Activated naive CD4-positive, alpha-beta T cell treated with anti-CD3 and anti-CD28 coated beads, Interleukin-2, amount 50 U/mL, for 24 hours (primary cell): ENCODE measurements around the gene SMCHD1.

ENCODE experiments used
- H3K27ac Mint-ChIP-seq: one replicate; pipeline ENCODE4 v1.8.0; 2021; ENCODE audit warnings: mild to moderate bottlenecking, mixed read lengths
- H3K27me3 Mint-ChIP-seq: one replicate; pipeline ENCODE4 v1.8.0; 2021; ENCODE audit warnings: mixed read lengths
- H3K36me3 Mint-ChIP-seq: one replicate; pipeline ENCODE4 v1.8.0; 2021; ENCODE audit warnings: mixed read lengths
- H3K4me1 Mint-ChIP-seq: one replicate; pipeline ENCODE4 v1.8.0; 2021; ENCODE audit warnings: mixed read lengths
- H3K4me3 Mint-ChIP-seq: one replicate; pipeline ENCODE4 v1.8.0; 2021; ENCODE audit warnings: mild to moderate bottlenecking, mixed read lengths
- H3K9me3 Mint-ChIP-seq: one replicate; pipeline ENCODE4 v1.8.0; 2021; ENCODE audit warnings: mixed read lengths

SMCHD1 gene

DNA sequence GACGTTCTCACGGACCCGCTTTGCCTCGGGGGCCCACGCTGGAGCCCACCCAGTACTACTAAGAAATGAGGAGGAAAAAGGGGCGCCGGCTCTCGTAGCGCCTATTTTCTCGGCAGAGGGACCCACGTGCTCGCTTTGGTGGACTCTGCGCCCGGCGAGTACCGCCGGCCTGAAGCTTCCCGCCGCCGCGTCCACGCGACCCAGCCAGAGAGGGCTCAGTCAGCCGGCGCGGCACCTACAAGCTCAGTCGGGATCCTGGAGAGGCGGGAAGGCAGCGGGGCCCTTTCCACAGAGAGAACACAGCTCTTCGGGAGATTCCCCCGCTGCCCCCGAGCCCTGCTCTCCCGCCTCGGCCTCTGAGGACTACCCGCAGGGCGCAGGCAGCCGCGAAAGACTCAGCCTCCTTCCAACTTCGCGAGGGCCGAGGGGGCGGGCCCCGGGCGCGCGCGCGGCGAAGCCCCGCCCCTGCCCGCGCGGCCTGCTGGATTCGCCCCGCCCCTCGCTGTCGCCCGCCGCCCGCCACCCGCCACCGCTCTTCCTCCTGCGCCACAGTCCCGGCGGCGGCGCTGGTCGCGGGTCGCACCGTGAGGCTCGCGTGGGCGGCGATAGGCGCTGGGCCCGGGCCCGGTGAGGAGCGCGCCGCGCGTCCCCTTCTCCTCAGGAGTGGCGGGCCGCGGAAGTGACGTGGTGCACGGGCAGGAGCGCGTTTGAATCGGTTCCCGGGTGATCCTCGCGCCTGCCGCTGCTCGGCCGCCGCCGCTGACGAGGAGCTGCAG is at the start of gene SMCHD1:
TSS of gene SMCHD1 (plus strand) at position 549 of the 776 bp plus-strand sequence. CDS start 350 bp downstream, outside the sequence.
- Mint-ChIP-seq H3K4me1 (peaks cover 48% of the 10 kb centered on the region), H3K4me3 (peak within 1 kb of the TSS; percentile 95), H3K9me3 (no peaks in the 10 kb centered on the region), H3K27me3 (no peaks in the 10 kb centered on the region), H3K36me3 (peaks cover 7% of the 10 kb centered on the region), H3K27ac (peak within 1 kb of the TSS; percentile 97)

DNA sequence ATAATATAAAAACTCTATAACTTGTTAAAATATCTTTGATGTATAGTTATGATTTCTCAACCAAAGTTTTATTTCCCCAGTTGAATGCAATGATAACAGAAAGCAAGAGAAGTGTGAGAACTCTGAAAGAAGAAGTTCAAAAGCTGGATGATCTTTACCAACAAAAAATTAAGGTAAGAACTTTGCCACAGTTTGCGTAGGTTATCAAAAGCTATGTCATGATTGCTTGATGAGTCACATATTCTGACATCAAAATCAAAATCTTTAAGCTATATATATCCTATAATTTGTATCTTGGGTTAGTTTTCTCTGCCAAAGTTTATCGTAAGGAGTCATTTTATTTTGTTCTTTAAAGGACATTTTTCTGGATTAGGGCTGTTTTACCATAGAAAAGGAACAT is 49.2 kb upstream of the SMCHD1 start:
- Mint-ChIP-seq H3K4me1 (peaks cover 67% of the 10 kb centered on the region), H3K27ac (peak overlapping the region; percentile 94), H3K27me3 (no peaks in the 10 kb centered on the region), H3K9me3 (no peaks in the 10 kb centered on the region), H3K36me3 (peaks cover 2% of the 10 kb centered on the region), H3K4me3 (peak overlapping the region; percentile 78)

DNA sequence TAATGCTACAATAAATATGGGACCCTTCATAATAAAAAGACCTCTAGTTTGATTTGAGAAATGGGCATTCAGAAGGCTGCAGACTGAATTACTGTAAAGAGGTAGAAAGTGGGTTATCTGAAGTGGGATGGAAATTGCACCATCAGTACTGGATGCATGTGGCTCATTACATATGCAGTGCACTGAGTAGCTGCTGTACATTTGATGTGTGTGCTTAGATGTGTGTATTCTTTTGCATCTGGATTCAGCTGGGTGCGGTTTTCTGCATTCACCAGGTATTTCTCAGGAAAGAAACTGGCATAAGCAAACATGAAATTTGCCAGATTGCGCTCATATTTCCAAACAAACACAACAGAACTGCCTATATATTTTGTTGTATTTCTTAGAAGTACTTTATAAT is 45.9 kb upstream of the SMCHD1 start:
- H3K4me3 Mint-ChIP-seq: no peak overlapping the region
- H3K27ac Mint-ChIP-seq: no peak overlapping the region
- no peaks in the 10 kb centered on the region for H3K27me3 Mint-ChIP-seq
- H3K4me1 Mint-ChIP-seq: peaks cover 51% of the 10 kb centered on the region
- no peaks in the 10 kb centered on the region for H3K9me3 Mint-ChIP-seq
- H3K36me3 Mint-ChIP-seq: peaks cover 5% of the 10 kb centered on the region

DNA sequence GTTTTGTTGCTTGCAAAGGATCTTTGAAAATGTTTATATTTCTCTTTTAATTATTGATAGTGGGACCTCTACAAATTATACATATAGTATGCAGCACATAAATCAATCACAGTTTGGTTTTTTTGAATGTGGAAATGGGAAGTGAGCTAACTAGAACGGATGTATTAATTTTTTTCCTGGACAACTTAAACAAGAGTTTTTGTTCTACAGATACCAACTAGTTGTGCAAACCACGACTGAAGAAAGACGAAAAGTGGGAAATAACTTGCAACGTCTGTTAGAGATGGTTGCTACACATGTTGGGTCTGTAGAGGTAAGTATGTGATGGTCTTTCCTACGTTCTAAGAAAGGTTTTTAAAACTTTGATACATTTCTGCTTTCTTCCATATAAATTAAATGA is 45.0 kb upstream of the SMCHD1 start:
- H3K27ac Mint-ChIP-seq: no peak overlapping the region
- H3K9me3 Mint-ChIP-seq: no peaks in the 10 kb centered on the region
- no peak overlapping the region for H3K4me3 Mint-ChIP-seq
- H3K27me3 Mint-ChIP-seq: no peaks in the 10 kb centered on the region
- peaks cover 41% of the 10 kb centered on the region for H3K4me1 Mint-ChIP-seq
- H3K36me3 Mint-ChIP-seq: peaks cover 8% of the 10 kb centered on the region

DNA sequence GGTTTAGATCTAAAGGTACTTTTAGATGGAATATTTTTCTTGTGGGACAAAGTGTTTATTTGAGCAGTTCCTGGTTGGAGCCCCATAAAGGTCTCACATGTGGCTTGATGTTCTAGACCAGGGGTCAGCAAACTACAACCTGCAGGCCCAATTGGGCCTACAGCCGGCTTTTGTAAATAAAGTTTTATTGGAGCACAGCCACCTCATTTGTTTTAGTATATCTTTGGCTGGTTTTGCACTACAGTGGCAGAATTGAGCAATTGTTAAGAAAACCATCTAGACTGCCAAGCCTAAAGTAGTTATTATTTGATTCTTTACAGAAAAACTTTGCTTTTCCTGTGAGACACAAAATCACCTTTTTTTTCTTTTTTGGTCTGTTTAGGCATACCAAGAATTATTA is 42.5 kb upstream of the SMCHD1 start:
- Mint-ChIP-seq H3K9me3 (no peaks in the 10 kb centered on the region), H3K36me3 (peaks cover 8% of the 10 kb centered on the region), H3K27ac (no peak overlapping the region)

DNA sequence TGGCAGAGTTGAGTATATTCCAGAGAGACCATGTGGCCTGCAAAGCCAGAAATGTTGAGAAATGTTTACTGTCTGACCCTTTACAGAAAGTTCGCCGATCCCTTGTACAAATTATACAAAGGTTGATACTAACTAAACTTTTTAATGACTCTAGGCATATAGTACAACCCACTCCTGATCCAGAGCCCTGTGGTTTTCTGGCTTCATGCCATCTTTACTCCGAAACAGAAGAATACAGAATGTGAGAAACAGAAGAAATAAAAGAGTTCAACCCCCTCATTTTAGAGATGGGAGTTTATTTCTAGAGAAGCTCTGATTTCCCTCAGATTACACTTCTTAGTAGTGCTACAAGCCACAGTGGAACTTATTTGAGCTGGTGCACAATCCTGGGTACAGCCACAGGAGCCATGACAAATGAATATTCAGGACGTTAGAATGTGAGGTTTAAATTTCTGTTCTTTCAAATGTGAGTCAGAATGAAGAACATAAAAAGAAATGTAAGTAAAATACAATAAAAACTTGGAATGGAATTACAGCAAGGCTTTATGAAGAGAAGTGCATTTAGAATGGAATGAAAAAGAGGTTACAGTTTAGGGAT is 38.0 kb upstream of the SMCHD1 start:
- H3K4me3 Mint-ChIP-seq: no peak overlapping the region
- H3K27me3 Mint-ChIP-seq: no peaks in the 10 kb centered on the region
- peaks cover 4% of the 10 kb centered on the region for H3K4me1 Mint-ChIP-seq
- no peak overlapping the region for H3K27ac Mint-ChIP-seq
- H3K9me3 Mint-ChIP-seq: no peaks in the 10 kb centered on the region
- H3K36me3 Mint-ChIP-seq: peaks cover 6% of the 10 kb centered on the region

More for the DNA sequence above, 42.5 kb upstream of the SMCHD1 start:
- no peaks in the 10 kb centered on the region for H3K27me3 Mint-ChIP-seq
- H3K4me3 Mint-ChIP-seq: no peak overlapping the region
- peaks cover 26% of the 10 kb centered on the region for H3K4me1 Mint-ChIP-seq

DNA sequence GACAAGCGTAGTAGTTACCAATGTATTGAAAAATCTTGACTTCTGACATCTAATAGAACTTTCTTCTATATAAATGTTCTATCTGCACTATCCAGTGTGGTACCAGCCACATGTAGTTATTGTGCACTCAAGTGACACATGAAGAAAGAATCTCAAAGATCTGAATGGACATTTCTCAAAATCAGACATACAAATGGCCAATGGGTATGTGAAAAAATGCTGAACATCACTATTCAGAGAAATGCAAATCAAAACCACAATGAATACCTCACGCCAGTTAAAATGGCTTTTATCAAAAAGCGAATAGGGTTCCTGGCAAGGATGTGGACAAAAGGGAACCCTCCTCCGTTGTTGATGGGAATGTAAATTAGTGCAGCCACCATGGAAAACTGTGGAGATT is 37.5 kb upstream of the SMCHD1 start:
- Mint-ChIP-seq H3K4me3 (no peak overlapping the region), H3K36me3 (peaks cover 3% of the 10 kb centered on the region), H3K27ac (no peak overlapping the region), H3K27me3 (no peaks in the 10 kb centered on the region), H3K4me1 (no peaks in the 10 kb centered on the region), H3K9me3 (no peaks in the 10 kb centered on the region)

DNA sequence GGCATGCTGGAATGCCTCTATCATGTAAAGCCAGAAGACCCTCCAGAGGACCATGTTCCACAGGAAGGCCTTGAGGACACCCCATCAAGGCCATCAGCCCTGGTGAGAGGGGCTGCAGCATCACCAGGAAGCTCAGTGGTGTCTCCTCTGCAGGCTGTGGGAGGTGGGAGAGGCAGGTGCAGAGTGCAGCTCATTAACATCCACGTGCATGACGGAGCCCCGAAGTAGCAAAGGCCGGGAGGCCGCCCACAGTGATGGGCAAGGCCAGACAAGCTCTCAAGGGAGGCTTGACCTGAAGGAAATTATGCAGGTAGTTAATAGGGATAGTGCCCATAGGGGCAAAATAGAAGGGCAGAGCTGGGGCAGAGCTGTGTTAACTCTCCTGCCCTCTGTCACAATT is 30.3 kb upstream of the SMCHD1 start:
- no peaks in the 10 kb centered on the region for H3K36me3 Mint-ChIP-seq
- peaks cover 30% of the 10 kb centered on the region for H3K4me1 Mint-ChIP-seq
- H3K9me3 Mint-ChIP-seq: no peaks in the 10 kb centered on the region
- no peaks in the 10 kb centered on the region for H3K27me3 Mint-ChIP-seq
- no peak overlapping the region for H3K4me3 Mint-ChIP-seq
- no peak overlapping the region for H3K27ac Mint-ChIP-seq

DNA sequence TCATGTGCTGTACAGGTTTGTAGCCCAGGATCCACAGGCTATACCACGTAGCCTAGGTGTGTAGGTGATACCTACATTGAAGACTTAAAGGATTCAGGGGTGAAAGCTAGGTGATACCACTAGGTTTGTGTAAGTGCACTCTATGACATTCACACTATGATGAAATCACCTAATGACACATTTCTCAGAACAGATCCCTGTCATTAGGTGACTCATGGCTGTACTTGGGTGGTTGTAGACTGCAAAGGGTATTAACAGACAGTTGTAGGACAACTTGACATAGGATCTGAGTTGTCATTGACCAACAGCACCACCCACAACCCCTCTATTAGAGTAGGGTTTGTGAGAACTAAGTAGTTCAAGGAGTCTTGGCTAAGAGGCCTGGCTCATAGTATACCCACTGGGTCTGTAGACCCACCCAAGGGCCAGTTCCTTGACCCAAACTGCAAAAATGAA is 27.7 kb upstream of the SMCHD1 start:
- H3K4me1 Mint-ChIP-seq: peaks cover 48% of the 10 kb centered on the region
- peak overlapping the region; percentile 63 for H3K27ac Mint-ChIP-seq
- H3K4me3 Mint-ChIP-seq: peak overlapping the region; percentile 37
- H3K27me3 Mint-ChIP-seq: no peaks in the 10 kb centered on the region
- H3K36me3 Mint-ChIP-seq: peaks cover 2% of the 10 kb centered on the region
- peaks cover 12% of the 10 kb centered on the region for H3K9me3 Mint-ChIP-seq

DNA sequence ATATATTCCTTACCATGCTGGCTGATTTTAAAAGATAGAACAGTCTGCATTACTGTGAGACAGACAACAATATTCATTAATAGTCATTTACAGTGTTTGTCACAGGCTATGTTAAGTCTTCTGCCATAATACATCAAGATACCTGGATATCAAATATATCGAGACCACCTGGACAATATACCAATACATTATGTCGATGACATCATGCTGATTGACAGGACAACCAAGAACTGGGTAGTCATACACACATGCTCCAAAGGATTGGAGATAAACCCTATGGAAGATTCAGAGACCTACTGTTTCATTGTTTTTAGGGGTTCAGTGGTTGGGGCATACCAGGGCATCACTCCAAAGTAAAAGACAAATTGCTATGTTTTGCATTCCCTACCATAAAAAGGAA is 26.5 kb upstream of the SMCHD1 start:
- H3K27ac Mint-ChIP-seq: peak overlapping the region; percentile 30
- H3K4me1 Mint-ChIP-seq: peaks cover 60% of the 10 kb centered on the region
- H3K9me3 Mint-ChIP-seq: peaks cover 12% of the 10 kb centered on the region
- no peak overlapping the region for H3K4me3 Mint-ChIP-seq
- peaks cover 3% of the 10 kb centered on the region for H3K36me3 Mint-ChIP-seq
- H3K27me3 Mint-ChIP-seq: no peaks in the 10 kb centered on the region

DNA sequence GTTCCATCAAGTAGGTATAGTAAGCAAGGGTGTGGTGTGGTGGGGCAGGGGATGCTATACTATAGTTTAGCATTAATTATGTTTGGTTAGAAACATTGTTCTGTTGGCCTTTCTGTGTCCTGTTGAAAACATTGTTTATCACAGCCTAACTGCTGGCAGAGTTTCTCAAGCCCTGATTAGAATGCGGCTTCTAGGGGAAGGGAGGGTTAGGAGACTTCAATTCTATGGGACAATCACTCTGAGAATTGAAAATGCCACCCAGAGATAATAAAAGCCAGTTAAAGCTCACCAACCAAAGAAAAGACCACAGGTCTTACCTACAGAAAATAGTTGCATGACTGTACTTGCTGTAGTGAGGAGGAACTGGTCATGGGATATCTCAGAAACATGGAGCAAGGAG is 19.9 kb upstream of the SMCHD1 start:
- Mint-ChIP-seq H3K36me3 (peaks cover 3% of the 10 kb centered on the region), H3K9me3 (peaks cover 12% of the 10 kb centered on the region), H3K27me3 (no peaks in the 10 kb centered on the region), H3K4me1 (peaks cover 94% of the 10 kb centered on the region), H3K27ac (peak overlapping the region; percentile 99), H3K4me3 (no peak overlapping the region)

DNA sequence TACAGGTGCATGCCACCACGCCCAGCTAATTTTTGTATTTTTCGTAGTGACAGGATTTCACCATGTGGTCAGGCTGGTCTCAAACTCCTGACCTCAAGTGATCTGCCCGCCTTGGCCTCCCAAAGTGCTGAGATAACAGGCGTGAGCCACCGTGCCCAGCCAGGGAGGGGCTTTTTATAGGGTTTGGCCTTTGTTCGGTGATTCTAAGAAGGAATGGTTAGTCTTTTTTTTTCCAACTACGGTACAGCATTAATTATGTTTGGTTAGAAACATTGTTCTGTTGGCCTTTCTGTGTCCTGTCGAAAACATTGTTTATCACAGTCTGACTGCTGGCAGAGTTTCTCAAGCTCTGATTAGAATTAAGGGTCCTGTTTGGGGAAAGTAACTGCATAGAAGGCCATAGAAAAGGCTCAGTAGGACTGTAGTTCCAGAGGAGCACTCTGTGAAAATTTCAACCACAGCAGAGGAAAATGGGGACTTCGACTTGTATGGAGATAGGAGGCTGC is 19.3 kb upstream of the SMCHD1 start:
- Mint-ChIP-seq H3K9me3 (peaks cover 12% of the 10 kb centered on the region), H3K36me3 (peaks cover 3% of the 10 kb centered on the region), H3K27me3 (no peaks in the 10 kb centered on the region), H3K4me3 (peak overlapping the region; percentile 85), H3K27ac (peak overlapping the region; percentile 99), H3K4me1 (peaks cover 98% of the 10 kb centered on the region)

DNA sequence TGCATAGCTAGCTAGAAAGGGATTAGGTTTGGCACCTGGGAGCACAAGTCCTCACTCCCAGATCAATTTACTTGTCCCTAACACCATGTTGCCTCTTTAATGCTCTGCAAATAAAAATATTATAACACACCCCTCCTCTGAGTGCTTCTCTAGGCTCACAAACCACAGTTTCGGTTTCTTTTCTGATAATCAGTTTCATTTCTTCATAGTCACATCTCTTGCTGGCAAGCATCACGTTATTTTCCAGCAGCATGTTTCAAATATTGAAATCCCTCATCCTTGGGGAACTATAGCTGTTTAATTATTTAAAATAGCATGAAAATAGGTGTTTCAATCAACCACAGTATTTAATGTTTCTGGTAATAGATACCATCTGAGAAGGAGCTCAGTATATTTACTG is 13.9 kb upstream of the SMCHD1 start:
- Mint-ChIP-seq H3K4me1 (peaks cover 54% of the 10 kb centered on the region), H3K27me3 (no peaks in the 10 kb centered on the region), H3K4me3 (peak overlapping the region; percentile 91), H3K36me3 (no peaks in the 10 kb centered on the region), H3K9me3 (no peaks in the 10 kb centered on the region), H3K27ac (peak overlapping the region; percentile 99)

DNA sequence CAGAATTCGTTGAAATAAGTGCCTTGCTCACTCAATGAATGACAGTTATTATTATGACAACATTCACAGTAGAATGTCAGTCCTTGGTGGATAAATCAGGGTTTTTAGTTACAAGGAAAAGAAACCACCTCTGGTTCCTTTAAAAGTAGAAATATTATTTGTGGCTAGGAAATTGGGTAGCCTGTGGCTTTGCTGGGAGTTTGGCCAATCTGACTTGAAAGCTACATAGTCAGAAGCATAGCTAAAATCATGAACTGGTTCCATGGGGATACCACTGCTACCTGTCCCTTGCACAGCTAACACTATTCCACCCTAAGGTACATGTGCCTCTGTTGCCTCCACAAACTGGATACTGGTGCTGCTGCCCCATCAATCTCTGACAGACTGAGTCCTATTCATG is 12.8 kb upstream of the SMCHD1 start:
- Mint-ChIP-seq H3K4me1 (peaks cover 49% of the 10 kb centered on the region), H3K27ac (no peak overlapping the region), H3K9me3 (no peaks in the 10 kb centered on the region), H3K4me3 (no peak overlapping the region), H3K27me3 (no peaks in the 10 kb centered on the region), H3K36me3 (no peaks in the 10 kb centered on the region)

DNA sequence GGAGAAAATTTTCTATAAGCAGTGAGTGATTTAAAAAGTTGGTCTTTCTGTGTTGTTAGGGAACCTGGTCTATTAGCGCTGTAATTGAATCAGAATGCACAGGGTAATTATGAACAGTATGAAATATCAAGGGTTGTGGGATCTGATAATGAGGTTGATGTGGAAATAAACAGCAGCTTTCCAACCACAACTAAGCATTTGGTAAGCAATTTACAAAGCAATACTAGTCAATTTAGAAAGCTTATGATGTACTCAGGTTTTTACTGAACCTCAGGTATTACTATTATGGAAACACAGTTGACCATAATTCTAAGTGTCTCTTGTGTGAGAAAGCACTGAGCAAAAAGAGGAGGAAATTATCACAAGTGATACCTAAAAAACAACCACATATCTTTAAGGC is 11.0 kb upstream of the SMCHD1 start:
- peaks cover 31% of the 10 kb centered on the region for H3K4me1 Mint-ChIP-seq
- no peaks in the 10 kb centered on the region for H3K36me3 Mint-ChIP-seq
- no peaks in the 10 kb centered on the region for H3K27me3 Mint-ChIP-seq
- H3K27ac Mint-ChIP-seq: no peak overlapping the region
- no peaks in the 10 kb centered on the region for H3K9me3 Mint-ChIP-seq
- no peak overlapping the region for H3K4me3 Mint-ChIP-seq

DNA sequence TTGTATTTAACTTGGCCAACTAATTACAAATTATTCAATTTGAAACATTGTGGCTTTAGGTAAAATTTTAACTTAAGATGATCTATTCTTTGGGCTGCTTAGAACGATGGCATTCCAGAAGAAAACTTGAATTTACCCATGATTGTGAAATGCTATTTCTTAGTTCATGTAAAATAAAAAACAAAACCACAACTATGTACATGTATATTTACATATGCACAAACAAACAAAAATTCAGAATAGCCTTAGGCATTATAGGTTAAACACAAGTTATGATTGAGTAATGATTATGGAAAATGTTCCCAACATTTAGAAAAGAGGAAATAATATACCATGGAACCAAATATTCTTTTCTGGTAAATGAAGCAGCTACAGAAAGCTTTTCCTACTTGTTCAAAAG is 3.5 kb upstream of the SMCHD1 start:
- H3K27ac Mint-ChIP-seq: no peak overlapping the region
- no peak overlapping the region for H3K4me3 Mint-ChIP-seq
- H3K4me1 Mint-ChIP-seq: peaks cover 36% of the 10 kb centered on the region
- no peaks in the 10 kb centered on the region for H3K27me3 Mint-ChIP-seq
- H3K9me3 Mint-ChIP-seq: no peaks in the 10 kb centered on the region
- no peaks in the 10 kb centered on the region for H3K36me3 Mint-ChIP-seq
